T-helper 22 cell (primary cell): Measurements from ENCODE around the gene STX16.

Experiments used
- DNase-seq: peaks from one replicate; pipeline ENCODE4 v3.0.0-alpha.2; 2020; ENCODE audit warnings: low read depth

Gene STX16

DNA sequence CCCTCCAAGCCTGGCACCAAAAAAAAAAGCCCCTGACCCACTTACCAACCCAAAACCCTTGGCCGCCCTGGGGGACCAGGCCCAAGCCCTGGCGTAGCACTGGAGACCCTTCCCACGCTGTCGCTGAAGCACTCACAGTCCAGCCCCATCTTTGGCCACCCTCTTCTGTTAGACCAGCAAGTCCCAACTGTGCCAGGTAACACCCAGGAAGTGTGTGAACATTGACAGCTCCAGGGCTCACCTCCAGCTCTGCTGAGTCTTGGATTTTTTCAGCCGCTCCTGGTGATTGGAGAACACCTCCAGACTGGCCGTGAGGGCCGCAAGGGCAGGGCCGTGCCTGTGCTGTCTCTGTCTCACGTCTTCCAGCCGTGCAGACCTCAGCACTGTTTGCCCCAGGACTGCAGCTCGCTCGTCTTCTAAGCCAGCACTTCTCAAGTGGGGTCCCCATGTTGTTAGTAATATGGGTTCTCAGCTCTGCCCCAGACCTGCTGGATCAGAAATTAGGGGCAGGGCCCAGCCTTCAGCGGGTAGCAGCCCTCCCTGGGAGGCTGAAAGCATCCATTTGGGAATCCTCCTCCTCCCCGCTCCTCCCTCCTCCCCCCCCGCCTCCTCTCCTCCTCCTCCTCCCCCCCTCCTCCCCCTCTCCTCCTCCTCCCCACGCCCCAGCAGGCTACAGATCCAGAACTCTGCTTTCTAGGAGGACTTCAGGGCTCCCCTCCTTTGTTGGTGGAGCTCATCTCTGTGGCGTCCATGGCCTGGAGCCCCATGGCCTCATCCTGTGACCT lies 59.6 kb downstream of the STX16 start:
- no peak for DNase-seq

DNA sequence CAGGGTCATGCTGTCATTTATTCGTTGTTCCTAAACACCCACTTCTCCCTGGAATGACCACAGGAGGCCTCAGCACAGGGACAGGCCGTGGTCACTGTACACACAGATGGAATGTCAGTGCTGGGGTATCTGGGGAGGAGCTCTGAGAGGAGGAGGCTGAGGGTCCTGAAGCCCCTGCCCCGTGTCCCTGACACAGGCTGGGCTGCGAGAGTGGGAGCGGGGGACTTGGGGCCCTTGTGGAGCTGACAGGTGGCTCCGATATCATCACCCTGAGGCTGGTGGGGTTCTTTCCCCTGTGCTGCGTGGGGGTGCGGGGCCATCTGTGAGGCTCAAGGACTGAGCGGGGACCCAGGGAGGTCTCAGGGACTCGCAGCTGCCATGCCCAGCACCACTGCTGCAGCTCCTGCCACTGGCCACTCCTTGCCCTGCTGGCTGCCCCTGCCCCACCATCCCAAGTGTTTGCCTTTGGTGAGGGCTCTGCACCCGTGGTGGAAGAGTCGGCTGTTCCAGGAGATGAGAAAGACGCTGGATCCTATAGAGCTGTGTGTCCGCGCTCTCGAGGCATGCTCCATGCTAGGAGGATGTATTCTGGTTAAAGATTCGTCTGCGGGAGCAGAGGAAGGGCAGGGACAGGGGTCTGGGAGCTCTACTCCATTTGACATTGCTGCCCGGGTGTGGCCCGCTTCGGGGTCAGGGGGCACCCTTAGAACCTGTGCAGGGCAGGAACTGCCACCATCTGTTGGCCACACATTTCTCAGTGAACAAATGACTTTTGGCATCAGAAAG lies 60.4 kb downstream of the STX16 start:
- DNase-seq, result no peak

DNA sequence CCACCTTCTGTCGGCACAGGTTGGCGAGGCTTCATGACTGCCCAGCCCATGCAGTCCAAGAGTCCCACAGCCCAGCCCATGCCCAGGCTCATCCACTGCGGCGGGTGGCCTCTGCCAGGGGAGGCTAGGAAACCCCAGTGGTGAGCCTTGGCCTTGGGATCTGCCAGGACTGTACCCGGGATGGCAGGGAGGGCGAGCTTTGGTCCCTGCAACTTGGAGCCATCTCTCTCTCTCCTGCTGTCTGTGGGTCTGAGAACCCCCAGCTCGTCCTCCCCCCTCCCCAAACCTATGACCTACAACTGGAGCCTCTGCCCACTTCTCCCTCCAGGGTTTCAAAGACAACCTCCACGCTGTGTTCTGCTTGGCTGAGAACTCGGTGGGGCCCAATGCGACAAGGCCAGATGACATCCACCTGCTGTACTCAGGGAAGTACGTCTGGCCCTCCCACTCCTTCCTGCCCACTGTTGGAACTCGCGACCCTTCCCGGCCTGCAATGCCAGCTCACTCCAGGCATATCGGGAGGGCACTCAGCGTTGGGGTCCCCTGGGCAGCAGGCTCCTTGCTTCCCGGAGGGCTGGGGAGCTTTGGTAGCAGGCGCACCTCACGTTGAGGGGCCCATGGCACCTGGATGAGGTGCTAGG lies 61.2 kb downstream of the STX16 start:
- DNase-seq, result no peak

DNA sequence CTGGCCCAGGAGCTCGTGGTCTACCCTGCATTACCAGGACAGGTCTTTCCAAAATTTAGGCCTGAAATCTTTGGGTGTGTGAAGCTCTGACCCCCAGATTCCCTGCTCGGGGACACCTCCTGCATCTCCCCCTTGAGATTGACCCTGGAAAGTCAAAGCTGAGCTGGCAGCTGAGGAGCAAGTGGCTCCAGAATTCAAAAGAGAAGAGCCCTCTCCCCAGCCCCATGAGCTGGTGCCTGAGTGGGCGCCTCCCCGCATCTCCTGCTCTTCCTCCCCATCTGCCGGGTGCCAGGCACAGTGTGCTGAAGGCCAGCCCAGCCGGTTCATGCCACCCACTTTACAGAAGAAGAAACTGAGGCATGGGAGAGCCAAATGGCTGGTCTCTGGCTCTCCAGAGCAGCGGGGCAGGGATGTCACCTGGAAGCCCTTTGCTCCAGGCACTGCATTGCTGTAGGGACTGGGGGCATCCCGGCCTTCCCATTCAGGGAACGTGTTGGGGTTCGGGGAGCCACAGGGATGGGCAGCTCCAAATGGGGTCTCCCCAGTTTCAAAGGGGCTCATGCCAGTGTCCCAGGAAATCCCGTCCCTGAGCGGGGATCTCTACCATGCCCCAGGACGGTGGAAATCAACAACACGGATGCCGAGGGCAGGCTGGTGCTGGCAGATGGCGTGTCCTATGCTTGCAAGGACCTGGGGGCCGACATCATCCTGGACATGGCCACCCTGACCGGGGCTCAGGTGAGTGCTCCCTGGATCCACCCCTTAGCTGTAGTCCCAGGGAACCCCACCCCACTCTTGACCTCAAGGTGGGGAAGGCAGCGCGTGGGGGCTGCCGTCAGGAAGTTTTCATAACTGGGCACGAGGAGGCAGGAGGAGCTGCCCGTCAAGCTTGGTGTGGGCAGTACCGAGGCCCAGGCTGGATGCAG lies 62.0 kb downstream of the STX16 start:
- DNase-seq, result no peak

DNA sequence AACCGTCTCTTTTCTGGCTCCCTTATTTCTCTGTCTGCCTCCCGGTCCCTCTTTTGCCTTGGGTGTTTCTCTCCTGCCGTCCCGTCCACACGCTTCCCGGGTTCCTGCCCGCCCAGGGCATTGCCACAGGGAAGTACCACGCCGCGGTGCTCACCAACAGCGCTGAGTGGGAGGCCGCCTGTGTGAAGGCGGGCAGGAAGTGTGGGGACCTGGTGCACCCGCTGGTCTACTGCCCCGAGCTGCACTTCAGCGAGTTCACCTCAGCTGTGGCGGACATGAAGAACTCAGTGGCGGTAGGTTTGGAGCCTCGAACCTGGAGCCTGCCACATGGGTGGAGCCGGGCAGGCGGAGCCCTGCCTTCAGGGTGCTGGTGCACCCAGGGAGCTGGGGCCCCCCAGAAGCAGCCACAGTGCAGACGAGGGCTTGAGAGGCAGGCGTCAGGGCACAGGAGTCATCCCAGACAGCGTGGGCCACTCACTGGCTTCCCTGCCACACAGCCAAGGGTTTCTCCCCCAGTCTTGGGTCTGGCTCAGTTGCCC lies 62.8 kb downstream of the STX16 start:
- DNase-seq, result no peak

DNA sequence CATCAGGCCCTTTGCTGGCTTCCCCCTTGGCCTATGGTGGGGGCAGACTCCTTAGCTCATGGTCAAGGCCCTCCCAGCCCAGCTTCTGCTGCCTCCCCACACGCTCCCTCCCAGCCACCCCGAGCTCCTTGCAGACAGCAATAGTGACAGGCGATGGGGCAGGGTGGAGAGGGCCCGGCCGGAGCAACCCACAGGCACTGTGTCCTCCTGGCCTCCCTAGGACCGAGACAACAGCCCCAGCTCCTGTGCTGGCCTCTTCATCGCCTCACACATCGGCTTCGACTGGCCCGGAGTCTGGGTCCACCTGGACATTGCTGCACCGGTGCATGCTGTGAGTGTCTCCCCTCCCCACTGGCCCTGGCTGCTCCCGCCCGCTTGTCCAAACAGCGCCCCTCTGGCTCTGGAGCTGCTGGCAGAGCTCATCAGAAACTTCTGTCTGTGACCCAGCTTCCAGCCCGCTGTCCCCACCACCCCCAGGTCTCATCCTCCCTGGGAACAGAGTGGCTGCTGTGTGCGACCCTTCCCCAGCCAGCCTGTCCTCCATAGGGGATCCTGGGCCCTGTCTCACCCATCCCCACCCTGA lies 63.3 kb downstream of the STX16 start:
- no peak for DNase-seq

DNA sequence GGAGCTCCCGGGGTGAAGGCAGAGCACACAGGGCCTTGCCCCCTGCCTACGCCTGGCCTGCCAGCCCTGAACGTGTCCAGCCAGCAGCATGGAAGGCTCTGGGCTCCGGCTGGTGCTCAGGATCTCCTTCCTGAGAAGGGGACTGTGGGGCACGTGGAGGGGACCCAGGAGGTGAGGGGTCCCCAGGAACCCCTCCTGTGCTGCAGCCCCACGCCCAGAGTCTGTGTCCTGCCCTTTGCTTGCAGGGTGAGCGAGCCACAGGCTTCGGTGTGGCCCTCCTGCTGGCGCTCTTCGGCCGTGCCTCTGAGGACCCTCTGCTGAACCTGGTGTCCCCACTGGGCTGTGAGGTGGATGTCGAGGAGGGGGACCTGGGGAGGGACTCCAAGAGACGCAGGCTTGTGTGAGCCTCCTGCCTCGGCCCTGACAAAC lies 63.9 kb downstream of the STX16 start:
- no peak for DNase-seq

DNA sequence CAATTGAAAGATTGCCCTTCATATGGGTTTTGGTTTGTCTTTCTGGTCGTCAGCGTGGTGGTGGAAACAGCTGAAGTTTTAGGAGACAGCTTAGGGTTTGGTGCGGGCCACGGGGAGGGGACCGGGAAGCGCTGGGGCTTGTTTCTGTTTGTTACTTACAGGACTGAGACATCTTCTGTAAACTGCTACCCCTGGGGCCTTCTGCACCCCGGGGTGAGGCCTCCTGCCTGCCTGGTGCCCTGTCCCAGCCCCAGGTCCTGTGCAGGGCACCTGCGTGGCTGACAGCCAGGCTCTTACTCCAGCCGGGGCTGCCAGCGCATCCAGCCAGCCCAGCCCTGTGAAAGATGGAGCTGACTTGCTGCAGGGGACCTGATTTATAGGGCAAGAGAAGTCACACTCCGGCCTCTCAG lies 64.3 kb downstream of the STX16 start:
- no peak for DNase-seq

DNA sequence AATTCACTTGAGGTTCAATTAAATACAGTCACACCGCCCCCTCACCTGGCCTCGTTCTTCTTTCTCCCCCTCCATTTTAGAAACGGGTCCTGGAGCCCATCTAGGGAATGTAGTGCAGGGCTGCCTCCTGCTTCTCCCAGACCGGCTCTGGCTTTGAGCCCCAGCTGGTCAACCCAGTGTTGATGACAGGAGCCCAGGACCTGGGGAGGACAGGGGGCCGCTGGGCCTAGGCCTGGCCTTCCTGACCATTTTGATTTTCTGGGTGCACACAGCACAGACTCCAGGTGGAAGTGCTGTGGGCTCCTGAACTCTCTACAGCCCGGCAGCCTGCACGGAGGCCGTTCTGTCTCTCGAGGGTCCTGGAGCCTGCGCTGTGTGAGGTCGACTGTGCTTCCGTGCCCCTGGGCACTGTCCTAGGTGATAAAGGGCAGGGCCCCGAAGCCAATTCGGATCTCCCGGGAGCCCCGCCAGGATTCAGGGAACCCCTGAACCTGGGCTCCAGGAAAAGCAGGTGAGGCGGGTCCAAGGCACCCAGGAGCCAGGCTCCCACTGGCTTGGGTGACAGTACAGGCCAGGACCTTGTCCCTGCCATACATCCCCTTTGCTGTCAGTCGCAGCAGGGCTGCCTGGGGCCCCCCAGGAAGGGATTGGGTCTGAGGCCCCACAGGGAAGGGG lies 64.9 kb downstream of the STX16 start:
- DNase-seq, result no peak

DNA sequence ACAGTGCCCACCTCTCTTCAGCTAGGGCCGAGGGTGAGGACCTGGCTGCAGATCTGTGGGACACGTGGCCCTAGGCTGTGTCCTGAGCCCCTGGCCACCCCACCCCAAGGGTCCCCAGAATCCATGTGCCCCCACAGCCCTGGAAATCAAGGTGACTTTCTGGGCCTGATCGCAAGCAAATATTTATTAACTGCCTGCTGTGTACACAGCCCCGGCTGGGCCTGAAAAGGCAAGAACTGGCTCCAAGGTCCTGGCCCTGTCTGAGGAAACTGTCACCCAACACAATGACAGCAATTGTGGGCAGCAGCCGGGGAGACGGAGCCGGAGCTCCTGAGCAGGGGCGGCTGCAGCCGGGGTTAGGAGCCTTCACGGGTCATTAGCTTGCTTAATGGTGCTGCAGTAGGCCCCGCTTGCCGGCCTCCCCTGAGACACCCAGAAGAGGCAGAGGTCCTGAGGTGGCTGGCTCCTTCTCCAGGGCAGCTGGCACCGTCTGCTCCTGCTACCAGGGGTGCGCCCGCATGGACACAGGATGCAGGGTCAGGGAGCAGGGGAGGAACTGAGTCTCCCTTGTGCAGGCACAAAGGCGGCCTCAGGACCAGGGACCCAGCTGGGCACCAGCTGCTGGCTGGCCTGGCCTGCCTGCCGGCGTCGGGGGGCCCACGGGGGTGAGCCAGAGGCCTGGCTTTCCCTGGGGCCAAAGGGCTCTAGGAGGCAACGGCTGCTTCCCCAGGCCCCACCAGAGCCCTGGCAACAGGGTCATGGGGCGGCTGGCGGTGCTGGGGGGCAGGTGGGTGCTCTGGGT lies 65.6 kb downstream of the STX16 start:
- no peak for DNase-seq

DNA sequence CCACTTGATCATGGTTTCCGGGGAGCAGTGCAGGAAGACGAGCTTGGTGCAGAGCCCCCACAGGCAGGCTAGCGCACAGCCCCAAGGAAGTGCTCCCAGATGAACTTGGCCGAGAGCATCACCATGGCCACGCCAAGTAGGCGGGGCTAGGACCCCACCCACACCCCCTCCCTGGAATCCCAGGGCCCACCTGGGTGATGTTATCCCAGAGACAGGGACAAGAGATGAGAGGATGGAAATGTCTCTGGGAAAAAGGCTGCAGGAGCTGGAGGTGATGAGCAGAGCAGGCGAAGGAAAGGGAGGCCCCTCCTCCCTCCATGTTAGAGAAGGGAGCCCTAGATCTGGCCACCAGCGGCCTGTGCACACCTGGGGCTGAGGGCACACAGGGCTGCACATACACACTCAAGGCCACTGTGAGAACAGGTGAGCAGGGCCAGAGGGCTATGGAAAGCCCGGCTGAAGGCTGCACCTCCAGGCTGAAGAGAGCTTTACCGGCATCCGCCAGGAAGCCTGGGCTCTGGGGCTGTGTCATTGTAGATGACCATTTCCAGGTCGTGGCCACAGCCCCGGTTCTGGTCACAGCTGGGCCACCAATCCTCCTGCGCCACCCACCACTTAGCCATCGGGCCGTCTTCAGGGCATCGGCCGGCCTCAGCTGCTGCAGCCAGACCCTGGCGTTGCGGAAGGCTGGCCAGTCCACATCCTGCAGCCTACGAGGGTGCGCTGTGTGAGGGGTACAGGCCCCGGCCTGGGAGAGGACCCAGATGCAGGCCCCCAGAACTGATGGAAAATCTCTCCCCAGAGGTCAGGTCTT lies 66.4 kb downstream of the STX16 start:
- no peak for DNase-seq

DNA sequence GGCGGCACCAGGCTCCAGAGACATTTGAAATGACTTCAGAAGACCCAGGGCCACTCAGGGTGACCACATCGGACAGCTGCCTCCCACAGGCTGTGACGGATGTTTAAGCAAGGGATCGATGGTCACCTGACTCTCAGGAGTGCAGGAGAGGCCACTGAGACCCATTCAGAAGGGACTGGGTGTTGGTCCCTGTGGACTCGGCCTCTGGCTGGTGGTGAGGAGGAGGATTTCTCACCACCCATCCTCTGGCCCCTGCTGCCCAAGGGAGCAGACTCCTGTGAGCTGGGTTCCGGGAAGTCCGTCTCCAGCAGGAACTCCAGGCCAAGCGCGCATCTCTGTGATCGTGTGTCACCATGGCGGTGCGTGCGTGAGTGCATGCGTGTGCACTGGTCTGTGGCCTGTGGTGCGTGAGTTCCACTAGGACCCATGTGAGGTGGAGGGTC lies 67.1 kb downstream of the STX16 start:
- DNase-seq, result no peak

DNA sequence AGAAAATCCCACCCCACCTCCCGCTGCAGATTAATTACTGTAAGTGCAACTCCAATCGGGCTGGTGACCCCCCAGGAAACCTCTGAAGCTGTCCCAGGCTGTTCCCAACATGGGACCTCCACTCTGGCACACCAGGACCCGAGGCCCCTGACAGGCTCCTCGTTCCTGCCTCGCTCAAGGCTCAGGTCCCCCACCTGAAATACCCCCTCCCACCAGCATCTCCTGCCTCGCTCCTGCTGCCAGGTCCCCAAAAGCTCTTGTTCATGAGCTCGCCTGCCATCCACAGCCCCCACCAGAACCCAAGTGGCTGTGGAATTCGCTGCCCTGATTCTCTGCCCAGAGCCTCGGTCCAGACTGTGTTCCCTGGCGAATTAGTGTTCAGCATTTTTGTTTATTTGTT lies 67.6 kb downstream of the STX16 start:
- no peak for DNase-seq

DNA sequence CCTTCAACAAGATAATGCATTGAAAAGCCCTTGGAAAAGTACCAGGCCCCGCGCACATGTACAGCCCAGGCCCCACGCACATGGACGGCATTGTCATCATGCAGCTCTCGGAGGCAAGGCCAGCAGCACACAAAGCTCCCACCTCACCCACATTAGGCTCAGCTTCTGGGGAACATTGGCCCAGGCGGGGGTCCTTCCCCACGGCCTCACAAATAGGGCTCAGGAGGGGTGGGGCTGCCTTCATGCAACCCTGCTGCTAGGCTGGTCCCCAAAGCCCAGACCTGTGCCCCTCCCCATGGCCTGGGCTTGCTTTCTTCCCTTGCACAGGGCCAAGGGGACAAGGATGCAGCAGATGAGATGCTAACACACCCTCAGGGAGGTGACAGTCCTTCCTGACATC lies 68.2 kb downstream of the STX16 start:
- DNase-seq, result no peak

DNA sequence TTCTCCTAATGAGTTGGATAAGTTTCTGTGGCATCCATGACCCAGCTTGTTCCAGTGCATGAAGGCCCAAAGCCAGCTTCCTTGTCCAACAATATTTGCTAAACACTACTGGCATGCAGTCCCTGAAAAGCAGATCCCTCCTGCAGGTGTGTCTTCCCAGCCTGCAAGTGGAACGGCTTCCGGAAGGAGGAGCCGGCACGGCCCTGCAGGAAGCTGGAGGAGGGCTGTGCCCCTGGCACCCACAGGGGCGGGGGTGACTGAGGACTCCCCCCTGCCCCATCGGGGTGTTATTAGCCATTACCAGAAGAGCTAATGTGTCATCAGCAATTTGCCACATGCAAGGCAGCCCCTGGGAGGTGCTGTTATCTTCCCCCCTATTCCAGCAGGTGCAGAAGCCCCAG lies 68.9 kb downstream of the STX16 start:
- DNase-seq, result no peak

DNA sequence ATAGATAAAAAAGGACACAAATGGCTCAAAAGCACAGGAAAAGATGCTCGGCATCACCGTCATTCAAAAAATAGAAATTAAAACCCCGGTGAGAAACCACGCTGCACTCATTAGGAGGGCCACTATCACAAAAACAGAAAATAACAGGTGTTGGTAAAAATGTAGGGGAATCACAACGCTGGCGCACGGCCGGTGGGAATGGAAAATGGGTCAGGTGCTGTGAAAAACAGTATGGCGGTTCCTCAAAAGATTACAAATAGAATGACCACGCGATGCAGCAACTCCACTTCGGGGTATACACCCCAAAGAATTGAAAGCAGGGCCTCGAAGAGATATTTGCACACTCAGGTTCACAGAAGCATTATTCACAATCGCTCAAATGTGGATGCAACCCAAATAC lies 69.8 kb downstream of the STX16 start:
- no peak for DNase-seq

DNA sequence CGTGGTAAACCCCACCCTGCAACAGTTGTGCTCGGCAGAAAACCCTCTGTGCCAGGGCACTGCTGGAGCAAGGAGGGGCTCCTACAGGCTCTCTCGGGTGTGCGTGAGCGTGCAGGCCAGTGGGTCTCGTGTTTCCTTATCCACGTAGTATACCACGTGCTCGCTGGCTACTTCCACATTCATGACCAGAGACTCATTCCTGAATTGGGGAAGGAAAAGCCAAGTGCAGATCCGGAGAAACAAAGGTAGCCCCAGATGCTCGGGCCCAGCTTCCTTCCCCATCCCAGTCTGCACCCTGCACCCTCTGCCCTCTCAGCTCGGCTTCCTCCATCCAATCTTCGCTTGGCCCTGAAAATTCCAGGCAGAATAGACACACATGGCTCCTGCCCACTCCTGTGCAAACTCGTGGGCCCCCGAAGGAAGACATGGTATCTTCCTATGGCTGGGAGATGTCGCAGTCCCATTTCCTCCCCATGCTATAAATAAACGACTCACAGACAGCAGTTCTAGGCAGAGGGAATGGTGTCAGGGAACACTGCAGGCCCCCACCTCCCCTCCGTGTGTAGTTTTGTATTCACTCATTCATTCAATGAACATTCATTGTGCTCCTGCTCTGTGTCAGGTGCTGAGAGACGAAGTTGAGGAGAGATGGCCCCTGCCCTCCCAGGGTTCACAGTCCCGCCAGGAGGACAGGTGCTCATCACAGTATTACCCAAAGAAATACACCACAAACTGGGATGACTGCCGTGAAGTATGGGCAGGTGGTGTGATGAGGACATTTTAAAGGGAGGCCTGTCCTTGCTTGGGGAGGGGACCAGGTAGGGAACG lies 71.1 kb downstream of the STX16 start:
- no peak for DNase-seq
